Fibroblast of skin of scalp (primary cell): ENCODE measurements around the gene CAPN6. TPM values are rescaled to one million over a fixed set of nuclear protein-coding genes. Genes with fewer than 3 reads are reported as not detected.

ENCODE experiments used
- DNase-seq: peaks from one replicate; pipeline ENCODE4 v3.0.0-alpha.2; 2013
- polyA plus RNA-seq, 2 experiments: library from polyadenylated mRNA; unstranded; fragments of 120-200 nt; gene quantifications; one replicate each; pipeline ENCODE4 v1.2.1, GENCODE V29; 2013; ENCODE audit not compliant: insufficient read length in 2 of 2

CAPN6 gene, protein sequence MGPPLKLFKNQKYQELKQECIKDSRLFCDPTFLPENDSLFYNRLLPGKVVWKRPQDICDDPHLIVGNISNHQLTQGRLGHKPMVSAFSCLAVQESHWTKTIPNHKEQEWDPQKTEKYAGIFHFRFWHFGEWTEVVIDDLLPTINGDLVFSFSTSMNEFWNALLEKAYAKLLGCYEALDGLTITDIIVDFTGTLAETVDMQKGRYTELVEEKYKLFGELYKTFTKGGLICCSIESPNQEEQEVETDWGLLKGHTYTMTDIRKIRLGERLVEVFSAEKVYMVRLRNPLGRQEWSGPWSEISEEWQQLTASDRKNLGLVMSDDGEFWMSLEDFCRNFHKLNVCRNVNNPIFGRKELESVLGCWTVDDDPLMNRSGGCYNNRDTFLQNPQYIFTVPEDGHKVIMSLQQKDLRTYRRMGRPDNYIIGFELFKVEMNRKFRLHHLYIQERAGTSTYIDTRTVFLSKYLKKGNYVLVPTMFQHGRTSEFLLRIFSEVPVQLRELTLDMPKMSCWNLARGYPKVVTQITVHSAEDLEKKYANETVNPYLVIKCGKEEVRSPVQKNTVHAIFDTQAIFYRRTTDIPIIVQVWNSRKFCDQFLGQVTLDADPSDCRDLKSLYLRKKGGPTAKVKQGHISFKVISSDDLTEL
- polyA plus RNA-seq (2013, experiment 1 of 2; ENCODE audit: insufficient read length), result 1.7 TPM
- 15.8 TPM for polyA plus RNA-seq (2013, experiment 2 of 2; ENCODE audit: insufficient read length)

- DNase-seq, result peak; percentile 12
Observed at GRCh38 chrX:111270339-111270738, at the start of gene CAPN6. Gene CAPN6, minus strand, starts transcription at chrX:111270483. Its CDS starts 6,547 bp downstream, at chrX:111263936.

DNA sequence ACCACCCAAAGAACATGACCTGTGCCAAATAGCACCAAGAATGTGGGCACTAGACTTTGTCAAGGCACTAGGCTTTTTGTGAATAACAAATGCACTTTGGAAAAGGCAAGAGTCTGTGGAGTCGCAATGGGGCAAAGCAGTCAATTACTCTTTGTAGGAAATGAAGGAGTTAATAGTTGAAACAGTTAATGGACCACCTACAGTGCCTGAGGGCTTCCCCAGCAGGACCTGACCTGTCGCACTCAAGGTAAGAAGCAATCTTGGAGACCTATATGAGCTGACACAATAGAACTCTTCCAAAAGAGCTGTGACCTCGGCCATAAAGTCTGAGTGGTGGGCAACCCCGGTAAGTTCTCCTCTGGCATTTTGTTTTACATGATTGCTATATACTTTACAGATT lies 49.2 kb upstream of the CAPN6 start:
- DNase-seq, result no peak

GRCh38 chrX:111318901-111319300 lies 48.6 kb upstream of the CAPN6 start:
- DNase-seq, result no peak

- DNase-seq, result no peak
Observed at GRCh38 chrX:111309083-111309482, 38.8 kb upstream of the CAPN6 start.

- DNase-seq, result no peak
Observed at GRCh38 chrX:111308039-111308438, 37.8 kb upstream of the CAPN6 start.

DNA sequence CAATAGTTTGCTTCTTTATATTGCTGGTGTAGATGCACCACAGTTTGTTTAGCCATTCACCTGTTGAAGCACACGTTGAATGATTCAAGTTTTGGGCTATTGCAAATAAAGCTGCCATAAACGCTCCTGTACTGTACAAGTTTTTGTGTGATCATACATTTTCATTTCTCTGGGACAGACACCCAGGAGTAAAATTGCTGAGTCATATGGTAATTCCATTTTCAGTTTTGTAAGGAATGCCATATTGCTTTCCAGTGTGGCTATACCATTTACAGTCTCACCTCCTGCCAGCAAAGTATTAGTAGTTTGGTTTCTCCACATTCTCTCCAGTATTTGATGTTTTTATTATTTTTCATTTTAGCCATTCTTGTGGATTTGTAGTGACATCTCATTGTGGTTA lies 32.0 kb upstream of the CAPN6 start:
- DNase-seq, result no peak

DNA sequence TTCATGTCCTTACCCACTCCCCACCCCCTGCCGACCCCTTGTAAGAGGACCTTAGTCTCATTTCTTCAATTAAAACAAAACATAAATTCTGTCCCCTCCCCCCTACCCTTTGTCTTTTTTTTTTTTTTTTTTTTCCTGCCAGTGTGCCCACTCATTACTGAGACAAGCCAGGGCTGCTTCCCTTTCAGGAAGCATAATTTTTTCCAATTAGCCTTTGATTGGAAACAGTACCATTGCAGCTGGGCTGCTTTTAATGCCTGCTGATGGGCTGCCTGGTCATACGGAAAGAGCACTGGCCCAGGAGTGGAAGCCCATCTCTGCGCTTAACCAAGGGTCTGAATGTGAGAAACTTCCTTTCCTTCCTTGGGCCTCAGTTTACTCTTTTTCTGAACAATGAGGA lies 18.6 kb upstream of the CAPN6 start:
- no peak for DNase-seq

DNA sequence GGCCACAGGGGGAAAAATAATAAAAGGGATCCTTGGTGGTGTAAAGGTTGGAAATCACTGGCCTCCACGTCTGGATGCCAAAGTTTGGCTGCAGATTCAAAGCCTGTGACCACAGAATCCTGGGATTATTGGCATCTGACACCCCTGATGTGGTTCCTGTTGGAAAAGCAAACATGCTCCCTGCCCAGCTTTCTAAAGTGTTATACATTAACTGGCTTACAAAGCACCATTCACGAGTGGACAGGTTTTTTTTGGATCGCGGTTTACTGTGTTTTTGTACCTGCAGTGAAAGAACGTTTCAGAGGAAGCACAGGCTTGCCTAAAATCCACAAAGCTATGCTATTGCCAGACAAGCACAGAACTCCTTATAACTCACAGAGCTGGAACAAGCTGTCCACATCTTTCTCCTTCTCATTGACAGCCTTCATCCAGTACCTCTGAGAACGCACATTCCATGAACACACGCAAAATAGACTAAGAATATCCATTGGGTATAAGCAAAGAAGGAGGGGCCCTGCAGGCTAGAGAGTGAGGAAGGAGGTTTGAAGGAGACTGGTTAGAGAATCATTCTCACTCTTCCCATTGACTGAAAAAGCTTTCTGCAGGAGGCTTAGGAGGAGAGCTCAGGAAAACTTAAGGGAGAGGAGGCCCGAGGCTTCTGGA lies 14.5 kb upstream of the CAPN6 start:
- no peak for DNase-seq

DNA sequence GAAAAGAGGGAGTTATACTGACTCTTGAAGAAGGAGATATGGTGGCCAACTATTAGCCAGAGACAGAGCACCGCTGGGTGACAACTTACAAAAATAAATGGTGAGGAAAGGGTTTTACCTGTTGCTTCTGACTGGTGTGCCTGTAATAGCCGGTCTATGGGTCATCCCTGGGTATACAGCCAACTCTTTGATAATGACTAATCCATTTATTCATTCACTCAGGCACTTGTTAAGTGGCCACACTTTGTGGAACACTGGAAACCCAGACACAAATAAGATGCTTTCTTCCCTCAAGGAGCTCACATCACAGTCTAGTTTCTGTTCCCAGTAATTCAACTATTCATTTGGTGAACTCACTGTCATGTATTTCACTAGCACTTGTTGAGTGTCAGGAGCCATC lies 13.2 kb upstream of the CAPN6 start:
- no peak for DNase-seq

- no peak for DNase-seq
Observed at GRCh38 chrX:111282991-111283390, 12.7 kb upstream of the CAPN6 start.

- no peak for DNase-seq
Observed at GRCh38 chrX:111282139-111282538, 11.9 kb upstream of the CAPN6 start.

DNA sequence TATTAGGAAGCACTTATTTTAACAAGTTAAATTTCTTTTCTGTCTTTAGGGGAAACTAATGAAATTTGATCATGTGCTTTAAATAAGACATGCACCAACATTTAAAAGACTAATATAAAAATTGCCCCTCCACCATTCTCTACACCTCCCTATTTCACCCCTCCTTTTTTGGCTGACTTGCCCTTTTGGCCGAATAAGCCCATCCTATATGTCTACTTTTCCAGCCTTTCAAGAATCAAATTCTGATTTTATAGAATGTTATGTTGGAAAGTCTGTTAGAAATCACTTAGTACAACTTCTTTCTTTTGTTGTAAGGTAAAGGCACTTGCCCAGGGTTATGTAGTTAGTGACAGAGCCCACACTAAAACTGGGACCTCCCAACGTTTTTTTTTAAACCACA lies 1.8 kb downstream of the CAPN6 start:
- DNase-seq, result no peak

DNA sequence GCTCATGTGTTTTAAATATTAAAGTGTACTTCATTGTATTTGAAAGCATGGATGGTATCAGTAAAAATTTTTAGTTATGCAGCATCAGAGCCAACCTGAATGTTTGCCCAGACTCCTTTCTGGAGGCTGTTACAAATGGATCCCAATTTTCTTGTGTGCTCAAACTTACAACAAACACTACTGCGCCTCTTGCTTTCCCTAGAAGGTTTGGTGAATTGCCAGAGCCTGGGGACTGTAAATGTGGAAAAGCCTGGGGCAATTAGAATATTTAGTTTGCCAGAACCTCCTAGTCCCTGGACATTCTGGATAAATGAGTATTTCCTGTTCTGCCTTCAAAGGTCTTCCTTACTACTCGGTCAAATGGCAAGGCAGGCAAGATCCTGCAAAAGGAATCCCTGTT lies 4.8 kb downstream of the CAPN6 start:
- DNase-seq, result no peak

DNA sequence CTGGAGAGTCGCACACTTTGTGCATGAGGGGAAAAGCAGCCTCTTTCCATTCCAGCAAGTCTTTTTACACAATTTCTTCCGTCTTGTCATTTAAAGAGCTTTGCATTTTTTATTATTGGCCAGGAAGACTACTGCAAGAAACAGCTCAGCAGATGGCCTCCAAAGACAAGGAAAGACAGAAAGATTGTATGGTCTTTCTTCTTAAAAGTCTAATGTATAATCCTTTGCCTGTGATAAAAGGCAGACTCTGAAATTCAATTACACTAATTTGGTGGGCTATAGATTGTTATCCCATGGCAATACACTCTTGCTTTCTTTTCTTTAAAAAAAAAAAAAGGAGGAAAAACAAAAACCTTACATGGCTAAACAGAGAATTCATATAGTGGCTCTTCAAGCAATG lies 5.9 kb downstream of the CAPN6 start:
- DNase-seq, result no peak

DNA sequence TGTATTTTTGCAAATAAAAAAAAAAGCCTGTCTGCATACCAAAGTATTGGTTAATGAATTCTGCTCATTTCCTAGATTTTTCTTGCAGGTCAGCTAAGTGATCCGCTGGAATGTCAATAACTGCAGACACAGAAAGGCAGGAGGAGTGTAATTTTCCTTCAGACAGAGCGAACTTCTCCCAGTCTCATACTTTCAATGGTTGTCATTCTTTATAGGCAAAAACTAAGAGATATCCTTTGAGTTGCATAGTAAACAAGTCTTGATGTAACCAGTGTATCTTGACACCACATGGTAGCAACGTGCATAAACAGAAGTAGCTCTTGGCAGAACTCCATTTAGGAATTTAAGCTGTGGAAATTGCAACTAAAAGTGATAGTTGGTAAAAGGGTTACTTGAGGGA lies 8.2 kb downstream of the CAPN6 start:
- DNase-seq, result peak; percentile 29

- DNase-seq, result no peak
Observed at GRCh38 chrX:111260451-111260850, 9.8 kb downstream of the CAPN6 start.

- no peak for DNase-seq
Observed at GRCh38 chrX:111259559-111259958, 10.7 kb downstream of the CAPN6 start.

DNA sequence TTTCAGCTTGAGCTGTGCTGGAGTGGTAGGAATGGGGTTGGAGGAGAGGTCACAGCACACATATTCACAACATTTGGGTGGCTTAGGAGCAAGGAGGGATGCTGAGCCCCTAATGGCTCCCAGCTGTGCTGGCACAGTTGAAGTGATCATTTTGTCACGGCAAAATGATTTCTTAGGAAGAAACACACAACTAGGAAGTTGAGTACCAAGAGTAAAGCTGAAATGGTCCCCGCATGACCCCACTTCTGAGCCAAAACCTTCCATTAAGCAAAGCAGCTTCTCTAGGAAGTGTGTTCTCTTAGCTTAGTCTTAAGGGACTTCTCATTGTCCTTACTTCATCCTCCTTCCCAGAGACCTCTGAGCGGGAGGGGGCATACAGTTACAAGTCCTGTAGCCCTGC lies 12.6 kb downstream of the CAPN6 start:
- no peak for DNase-seq

DNA sequence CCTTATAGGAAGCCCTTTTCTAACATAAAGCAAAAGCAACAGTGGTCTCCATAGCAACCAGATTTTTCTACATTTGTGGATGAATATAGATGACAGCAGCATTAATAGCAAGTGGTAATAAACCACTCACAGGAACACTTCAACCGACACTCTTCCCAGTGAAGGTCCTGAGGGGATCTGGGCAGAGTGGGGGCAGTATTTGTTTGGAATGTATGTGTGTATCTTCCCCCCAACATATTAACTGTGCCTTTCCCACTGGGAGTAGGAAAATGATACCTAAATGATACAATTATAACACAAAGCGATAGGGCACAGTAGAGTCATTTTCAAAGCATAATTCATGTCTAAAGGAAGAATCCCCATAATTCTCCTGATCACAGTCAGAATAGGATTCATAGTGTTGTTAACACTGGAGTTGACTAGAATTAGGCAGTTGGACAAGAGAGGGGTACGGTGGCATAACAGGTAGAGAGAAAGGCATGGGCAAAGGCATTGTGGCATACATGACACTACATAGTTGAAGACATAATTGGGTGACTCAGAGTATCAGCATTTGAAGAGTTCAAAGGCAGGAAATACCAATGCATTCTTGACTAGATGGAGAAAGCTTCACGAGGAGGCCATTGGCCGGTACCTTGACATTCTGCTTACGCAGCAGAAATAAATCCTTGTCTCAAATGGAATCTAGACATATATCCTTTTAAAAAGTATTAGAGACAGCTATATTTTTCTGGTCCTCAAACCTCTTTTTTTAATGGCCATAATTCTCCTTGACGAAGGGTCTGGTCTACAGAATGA lies 15.2 kb downstream of the CAPN6 start:
- peak; percentile 15 for DNase-seq

DNA sequence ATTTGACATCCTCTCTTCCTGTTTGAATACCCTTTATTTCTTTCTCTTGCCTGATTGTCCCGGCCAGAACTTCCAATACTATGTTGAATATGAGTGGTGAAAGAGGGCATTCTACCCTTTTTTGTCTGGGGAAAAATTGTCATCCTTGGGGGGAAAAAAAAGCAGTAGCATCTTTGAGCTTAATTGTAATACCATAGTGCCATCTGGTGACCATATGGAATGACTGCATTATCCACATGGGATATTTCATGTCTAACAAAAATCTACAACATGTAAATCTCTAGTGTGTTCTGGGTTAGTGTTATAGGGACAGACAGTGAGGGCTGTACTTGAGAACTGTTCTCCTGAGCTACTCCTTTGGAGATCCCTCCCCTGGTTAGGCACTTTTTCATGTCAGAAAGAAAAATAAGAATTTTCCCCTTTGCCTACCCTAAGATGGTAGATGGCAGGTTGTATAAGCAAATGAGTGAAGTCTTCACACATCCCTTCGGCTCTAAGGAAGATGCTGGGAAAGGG lies 26.0 kb downstream of the CAPN6 start:
- DNase-seq, result peak; percentile 12

DNA sequence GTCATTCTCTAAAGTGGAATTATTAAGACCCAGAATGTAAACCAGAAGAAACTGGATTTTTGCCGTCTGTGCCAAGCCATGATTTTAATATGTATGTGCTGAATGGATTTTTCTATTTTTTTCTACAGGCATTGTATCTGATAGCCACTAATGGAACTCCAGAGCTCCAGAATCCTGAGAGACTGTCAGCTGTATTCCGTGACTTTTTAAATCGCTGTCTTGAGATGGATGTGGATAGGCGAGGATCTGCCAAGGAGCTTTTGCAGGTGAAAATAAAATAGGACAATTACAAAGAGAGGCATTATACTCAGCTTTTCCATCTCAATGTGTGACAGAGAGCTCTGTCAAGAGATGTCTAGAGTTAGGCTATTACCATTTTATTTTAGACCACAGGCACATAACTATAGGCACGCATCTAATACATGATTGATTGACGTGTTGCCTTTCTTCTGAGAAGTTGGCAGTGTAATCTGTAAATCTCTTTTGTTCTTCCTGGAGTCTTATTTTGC lies 53.9 kb downstream of the CAPN6 start:
- DNase-seq, result no peak

DNA sequence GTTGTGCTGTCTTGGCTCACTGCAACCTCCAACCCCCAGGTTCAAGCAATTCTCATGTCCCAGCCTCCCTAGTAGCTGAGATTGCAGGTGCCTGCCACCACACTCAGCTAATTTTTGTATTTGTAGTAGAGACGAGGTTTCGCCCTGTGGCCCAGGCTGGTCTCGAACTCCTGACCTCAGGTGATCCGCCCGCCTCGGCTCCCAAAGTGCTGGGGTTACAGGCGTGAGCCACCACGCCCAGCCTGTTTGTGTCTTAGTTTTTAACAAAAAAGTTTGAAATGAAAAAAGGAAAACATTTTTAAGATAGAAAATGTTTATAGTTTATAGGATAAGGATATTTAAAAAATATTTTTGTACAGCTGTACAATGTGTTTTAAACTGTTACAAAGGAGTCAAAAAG lies 62.4 kb downstream of the CAPN6 start:
- no peak for DNase-seq
